ENCODE data around the gene DCAF6. TPM values are rescaled to one million over a fixed set of nuclear protein-coding genes. Genes with fewer than 3 reads are reported as not detected.

DCAF6 gene
- total and polyA plus RNA-seq, 3 donors from 2014 or later, result 160 to 199 (median 173) TPM

DNA sequence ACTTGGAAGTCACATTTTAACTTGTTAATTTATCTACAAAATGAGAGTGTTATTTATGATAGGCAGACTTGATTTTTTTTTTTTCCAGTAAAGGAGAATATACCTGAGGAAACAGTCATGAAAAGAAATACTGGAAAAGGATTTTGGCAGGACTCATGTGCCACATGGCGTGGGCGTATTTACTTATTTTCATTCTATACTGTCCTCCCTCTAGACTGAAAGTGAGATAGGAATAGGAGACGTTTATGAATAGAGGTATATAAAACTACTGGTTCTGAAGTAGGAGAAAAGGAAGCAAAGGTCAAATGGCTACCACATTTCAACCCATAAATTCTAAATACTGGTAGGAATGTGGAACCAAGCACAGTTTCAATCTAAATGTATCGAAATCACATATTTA lies 95.1 kb downstream of the DCAF6 start:
- 73 to 74% methylated on average over 4 of the region's 4 CpGs for WGBS, 2 donors
- H3K4me3 ChIP-seq, result no peak overlapping the region
- no peak overlapping the region for H3K27ac ChIP-seq
- H3K4me1 ChIP-seq, result no peaks in the 10 kb centered on the region
- no peaks in the 10 kb centered on the region for H3K9me3 ChIP-seq
- no peaks in the 10 kb centered on the region for H3K27me3 ChIP-seq
- no peak for DNase-seq
- no peak for TF ChIP-seq POLR2A (IDR thresholded peaks at IDR 0.05)
- TF ChIP-seq, protein P1, sequence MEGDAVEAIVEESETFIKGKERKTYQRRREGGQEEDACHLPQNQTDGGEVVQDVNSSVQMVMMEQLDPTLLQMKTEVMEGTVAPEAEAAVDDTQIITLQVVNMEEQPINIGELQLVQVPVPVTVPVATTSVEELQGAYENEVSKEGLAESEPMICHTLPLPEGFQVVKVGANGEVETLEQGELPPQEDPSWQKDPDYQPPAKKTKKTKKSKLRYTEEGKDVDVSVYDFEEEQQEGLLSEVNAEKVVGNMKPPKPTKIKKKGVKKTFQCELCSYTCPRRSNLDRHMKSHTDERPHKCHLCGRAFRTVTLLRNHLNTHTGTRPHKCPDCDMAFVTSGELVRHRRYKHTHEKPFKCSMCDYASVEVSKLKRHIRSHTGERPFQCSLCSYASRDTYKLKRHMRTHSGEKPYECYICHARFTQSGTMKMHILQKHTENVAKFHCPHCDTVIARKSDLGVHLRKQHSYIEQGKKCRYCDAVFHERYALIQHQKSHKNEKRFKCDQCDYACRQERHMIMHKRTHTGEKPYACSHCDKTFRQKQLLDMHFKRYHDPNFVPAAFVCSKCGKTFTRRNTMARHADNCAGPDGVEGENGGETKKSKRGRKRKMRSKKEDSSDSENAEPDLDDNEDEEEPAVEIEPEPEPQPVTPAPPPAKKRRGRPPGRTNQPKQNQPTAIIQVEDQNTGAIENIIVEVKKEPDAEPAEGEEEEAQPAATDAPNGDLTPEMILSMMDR (IDR thresholded peaks at IDR 0.05), result no peak
- H3K36me3 ChIP-seq (ENCODE audit: low read depth, missing control alignments), result no peaks in the 10 kb centered on the region
- intact Hi-C loops (cut with DNase I; ENCODE audit: low total_unique reads), result no loop called here

DNA sequence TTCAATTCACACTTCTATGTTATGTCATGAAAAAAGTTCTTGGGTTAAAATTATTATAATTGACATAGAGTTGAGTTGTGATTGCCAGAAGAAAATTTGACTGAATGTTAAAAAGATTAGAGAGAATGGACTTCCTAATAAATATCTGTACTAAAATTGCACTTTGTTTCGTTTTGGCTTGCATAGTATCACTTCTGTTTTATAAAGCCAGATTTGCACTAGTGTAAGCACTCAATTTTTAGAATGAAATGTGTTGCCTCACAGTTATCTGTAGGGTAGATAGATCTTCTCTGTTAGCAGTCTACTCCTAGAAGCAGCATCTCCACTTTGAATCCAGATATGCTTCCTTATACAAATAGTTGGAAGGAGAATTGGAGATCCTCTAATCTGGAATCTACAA lies 95.5 kb downstream of the DCAF6 start:
- H3K9me3 ChIP-seq, result no peaks in the 10 kb centered on the region
- 65 to 71% methylated on average over 1 of the region's 1 CpG for WGBS, 2 donors
- TF ChIP-seq, protein P1 (IDR thresholded peaks at IDR 0.05), result no peak
- no peak for TF ChIP-seq POLR2A (IDR thresholded peaks at IDR 0.05)

DNA sequence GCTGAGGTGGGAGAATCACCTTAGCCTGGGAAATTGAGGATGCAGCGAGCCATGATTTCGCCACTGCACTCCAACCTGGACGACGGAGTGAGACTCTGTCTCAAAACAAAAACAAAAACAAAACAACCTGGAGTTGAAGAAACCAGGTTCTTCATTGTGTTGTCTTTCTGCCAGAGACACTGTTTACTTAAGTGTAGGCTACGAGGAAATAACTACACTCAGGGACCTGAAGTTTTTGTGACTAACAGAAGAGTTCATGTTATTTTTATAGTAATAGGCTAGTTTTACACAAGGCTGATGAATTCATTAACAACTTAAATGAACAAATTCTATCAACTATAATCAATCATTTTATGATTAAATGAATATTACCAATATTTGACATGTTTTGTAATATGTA lies 98.9 kb downstream of the DCAF6 start:
- Histone ChIP-seq H3K27me3 (no peaks in the 10 kb centered on the region), H3K4me1 (peaks cover 5% of the 10 kb centered on the region), H3K27ac (no peak overlapping the region), H3K36me3 (ENCODE audit: low read depth, missing control alignments) (no peaks in the 10 kb centered on the region), H3K4me3 (no peak overlapping the region), H3K9me3 (no peaks in the 10 kb centered on the region)
- intact Hi-C loops (cut with DNase I; ENCODE audit: low total_unique reads), result no loop called here
- WGBS, 2 donors, result 84% methylated on average over 5 of the region's 5 CpGs
- no peak for DNase-seq
- TF ChIP-seq POLR2A (IDR thresholded peaks at IDR 0.05), result no peak
- TF ChIP-seq, protein P1 (IDR thresholded peaks at IDR 0.05), result no peak

More for the DNA sequence above, 95.5 kb downstream of the DCAF6 start:
- DNase-seq, result no peak
- H3K4me3 ChIP-seq, result no peak overlapping the region
- H3K27ac ChIP-seq, result no peak overlapping the region
- no peaks in the 10 kb centered on the region for H3K36me3 ChIP-seq (ENCODE audit: low read depth, missing control alignments)
- peaks cover 1% of the 10 kb centered on the region for H3K4me1 ChIP-seq
- H3K27me3 ChIP-seq, result no peaks in the 10 kb centered on the region
- intact Hi-C loops (cut with DNase I; ENCODE audit: low total_unique reads), result no loop called here

DNA sequence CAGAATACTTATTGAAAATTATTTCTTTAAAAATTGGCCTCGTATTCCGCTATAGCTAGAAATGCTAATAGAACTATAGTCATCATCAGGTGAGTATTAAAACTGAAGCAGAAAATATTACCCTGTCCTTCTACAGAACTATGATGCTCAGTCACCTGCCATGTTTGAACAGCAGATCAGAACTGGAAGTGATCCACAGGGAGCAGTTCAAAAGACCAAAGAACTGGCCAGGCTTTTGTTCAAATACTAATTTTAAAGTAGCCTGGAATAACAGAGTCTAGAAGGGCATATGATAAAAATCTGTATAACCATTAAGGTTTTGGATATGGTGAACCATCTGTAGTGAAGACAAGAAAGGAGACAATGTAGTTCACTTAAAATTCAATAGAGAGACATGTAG lies 105.9 kb downstream of the DCAF6 start:
- no peak for DNase-seq
- intact Hi-C loops (cut with DNase I; ENCODE audit: low total_unique reads), result no loop called here
- WGBS, 2 donors, result 95 to 99% methylated on average over 2 of the region's 2 CpGs

DNA sequence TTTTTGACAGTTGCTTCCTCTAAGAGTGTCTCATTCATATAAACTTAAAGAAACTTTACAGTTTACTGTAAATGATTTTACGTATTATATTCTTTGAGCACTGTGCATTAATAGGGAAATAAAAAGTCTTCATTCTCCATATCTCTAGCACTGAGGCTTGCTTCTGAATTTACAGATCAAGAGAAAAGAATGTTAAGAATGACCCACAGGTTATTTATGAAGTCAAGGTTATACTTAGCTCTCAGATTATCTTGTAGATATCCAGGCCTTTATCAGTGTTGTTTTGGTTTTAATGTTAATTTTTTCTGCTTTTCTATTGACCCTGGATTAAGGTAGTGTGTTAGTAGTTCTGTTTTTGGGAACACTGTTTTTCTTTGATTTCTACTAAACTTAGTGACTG lies 108.8 kb downstream of the DCAF6 start:
- Histone ChIP-seq H3K27me3 (no peaks in the 10 kb centered on the region), H3K27ac (no peak overlapping the region), H3K36me3 (ENCODE audit: low read depth, missing control alignments) (no peaks in the 10 kb centered on the region), H3K4me3 (no peak overlapping the region), H3K4me1 (no peaks in the 10 kb centered on the region), H3K9me3 (no peaks in the 10 kb centered on the region)
- no peak for DNase-seq
- intact Hi-C loops (cut with DNase I; ENCODE audit: low total_unique reads), result no loop called here
- WGBS, 2 donors, result 89 to 97% methylated on average over 1 of the region's 1 CpG
- TF ChIP-seq, protein P1 (IDR thresholded peaks at IDR 0.05), result no peak
- no peak for TF ChIP-seq POLR2A (IDR thresholded peaks at IDR 0.05)

More for the DNA sequence above, 105.9 kb downstream of the DCAF6 start:
- Histone ChIP-seq H3K27me3 (no peaks in the 10 kb centered on the region), H3K36me3 (ENCODE audit: low read depth, missing control alignments) (no peaks in the 10 kb centered on the region), H3K4me1 (peaks cover under 1% of the 10 kb centered on the region), H3K4me3 (no peak overlapping the region), H3K27ac (no peak overlapping the region), H3K9me3 (no peaks in the 10 kb centered on the region)
- TF ChIP-seq POLR2A (IDR thresholded peaks at IDR 0.05), result no peak
- TF ChIP-seq, protein P1 (IDR thresholded peaks at IDR 0.05), result no peak
